Erythroblast (primary cell): Measurements from ENCODE around the gene FAM168A.

Source experiments
- GATA1 ChIP-seq: IDR thresholded peaks from 2 replicates; pipeline ENCODE4 v1.6.1; 2011; ENCODE audit warnings: low read depth, mild to moderate bottlenecking, control low read depth, low read length, moderate library complexity
- POLR2A ChIP-seq: IDR thresholded peaks from 2 replicates; pipeline ENCODE4 v1.6.1; 2011; ENCODE audit warnings: mild to moderate bottlenecking, low read length

- TF ChIP-seq POLR2A, result no peak
- no peak for TF ChIP-seq GATA1
Measured at GRCh38 chr11:73416786-73417185, 181.1 kb downstream of the FAM168A start.
